ENCODE results near the gene BARD1.
"Not testable (repeated sequence)": the region's sequence is repeated elsewhere in the genome, so short reads cannot be mapped to it uniquely, and the experiment has no call there.

Gene BARD1

DNA sequence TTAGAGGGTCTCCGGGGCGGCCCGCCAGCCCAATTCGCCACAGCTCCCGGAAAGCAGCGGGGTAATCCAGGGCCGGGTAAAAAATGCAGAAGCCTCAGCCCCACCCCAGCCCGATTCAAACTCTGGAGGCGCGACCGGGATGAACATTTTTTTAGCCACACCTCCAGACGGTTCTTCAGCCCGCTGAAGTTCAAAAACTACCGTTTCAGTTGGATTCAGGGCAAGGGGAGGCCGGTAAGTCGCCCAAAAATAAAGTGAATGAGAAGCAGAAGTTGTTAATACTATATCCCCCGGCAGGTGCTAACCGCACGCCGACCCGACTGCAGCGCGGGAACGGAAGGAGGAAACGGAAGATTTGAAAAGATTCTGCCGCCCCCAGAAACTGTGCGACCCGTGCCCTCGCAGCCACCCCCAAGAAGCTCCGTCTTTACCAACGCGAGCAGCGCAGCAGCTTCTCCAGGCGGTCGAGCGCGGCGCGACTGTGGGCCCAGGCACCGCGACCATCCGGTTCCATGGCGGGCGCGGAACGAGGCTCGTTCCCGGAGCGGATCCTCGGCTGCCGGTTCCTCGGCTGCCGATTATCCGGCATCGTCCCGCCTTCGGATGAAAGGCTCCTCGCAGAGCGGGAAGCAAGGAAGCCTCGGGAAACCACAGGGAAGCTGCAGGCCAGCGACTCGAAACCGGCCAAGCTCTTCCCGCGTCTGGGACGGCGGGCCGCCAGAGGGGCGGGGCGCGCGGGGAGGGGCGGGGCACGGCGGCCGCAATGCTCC is at the start of gene BARD1:
Gene BARD1 (minus strand): TSS at position 703 of the 770 bp plus-strand sequence. CDS start 114 bp downstream, at position 589.
- DNase-seq: peak; percentile 50

DNA sequence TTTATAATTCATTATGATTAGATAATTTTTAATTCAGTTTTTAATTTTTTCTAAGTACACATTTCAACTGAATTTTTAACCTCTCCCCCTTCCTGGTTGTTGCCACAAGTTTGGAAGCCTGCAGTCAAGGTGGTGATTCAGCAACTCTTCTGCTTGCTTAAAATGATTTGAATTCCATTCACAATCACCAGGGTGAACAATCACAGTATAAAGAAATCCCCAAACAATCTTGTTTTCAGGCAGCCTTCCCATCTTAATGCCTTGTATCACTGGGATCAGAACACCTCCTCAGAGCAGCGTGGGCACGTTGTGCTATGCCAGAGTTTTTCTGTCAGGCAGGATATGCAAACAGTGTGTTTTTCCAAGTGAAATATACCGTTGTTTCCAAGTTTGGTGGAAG is 46.7 kb upstream of the BARD1 start:
- no peak for DNase-seq

DNA sequence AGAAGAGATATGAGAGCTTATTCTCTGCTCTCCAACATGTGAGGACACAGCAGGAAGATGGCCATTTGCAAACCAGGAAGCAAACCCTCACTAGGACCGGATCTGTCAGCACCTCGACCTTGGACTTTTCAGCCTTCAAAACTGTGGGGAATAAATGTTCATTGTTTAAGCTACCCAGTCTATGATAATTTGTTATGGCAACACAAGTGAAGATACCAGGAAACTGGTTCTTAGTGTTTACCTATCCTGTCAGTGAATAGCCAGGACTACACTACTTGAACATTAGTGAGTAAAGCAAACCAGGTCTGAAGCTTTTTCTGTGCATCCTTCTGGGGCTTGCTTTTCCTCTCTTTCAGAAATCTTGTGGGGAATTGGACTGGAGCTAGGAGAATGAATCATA is 44.4 kb upstream of the BARD1 start:
- no peak for DNase-seq

DNA sequence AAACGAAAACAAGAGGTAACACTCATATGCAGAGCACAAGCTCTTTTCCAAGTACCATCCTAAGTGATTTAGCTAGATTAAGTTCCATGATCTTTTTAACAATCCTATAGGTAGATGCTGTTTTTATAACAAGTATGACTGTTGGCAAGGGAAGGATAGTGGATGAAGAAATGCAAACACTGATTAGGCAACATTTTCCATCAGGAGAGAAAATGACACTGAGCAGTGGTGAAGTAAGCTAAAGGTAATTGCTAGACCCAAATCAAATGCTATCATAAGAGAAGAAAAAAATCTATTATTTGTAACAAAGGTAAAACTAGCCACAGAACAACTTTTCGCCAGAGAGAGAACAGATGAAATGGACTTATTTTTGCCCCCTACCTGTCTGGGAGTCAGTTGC is 34.3 kb upstream of the BARD1 start:
- no peak for DNase-seq

DNA sequence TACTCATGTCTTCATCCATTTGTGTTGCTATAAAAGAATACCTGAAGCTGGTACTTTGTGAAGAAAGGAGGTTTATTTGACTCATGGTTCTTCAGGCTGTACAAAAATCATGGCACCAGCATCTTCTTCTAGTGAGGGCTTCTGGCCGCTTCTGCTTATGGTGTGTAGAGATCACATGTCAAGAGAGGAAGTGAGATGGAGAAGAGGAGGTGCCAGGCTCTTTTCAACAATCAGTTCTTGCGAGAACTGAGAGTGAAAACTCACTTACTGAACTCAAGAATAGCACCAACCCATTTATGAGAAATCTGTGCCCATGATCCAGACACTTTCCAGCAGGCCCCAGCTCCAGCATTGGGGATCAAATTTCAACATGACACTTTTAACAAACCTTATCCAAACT is 30.0 kb upstream of the BARD1 start:
- no peak for DNase-seq

DNA sequence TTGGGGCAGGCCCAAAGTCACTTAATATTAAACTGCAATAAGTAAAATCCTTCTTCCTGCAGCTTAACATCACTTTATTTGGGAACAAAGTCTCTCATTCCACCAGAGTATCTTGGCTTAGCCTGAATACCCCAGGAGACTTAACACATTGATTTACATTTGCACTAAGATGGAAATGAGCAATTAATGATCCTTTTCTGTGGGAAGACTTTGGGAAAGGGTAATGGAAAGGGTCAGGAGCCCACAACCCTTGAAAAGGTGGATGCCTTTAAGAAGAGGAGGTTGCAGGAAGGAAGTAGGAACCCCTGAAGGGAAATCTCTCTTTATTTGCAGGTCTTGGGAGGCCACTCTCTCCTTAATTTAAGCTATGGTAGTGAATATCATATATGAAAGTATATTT is 28.0 kb upstream of the BARD1 start:
- no peak for DNase-seq

DNA sequence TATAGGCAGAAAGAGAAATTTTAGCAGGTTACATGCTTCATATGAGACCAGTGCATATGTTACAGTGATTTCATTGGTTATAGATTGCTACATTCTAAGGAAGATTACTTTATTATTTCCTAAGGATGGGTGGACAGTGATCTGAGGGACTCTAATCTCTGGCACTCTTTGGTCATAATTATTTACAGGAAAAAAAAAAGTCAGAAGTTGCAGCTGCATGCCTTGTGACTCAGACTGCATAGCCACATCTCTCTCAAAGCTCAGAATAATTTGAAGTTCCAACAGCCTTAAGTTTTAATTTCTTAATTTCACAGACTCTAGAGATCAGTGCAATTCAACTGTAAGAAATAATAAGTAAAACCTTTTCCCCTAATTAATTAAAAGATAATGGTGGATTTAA is 27.1 kb upstream of the BARD1 start:
- DNase-seq: no peak

DNA sequence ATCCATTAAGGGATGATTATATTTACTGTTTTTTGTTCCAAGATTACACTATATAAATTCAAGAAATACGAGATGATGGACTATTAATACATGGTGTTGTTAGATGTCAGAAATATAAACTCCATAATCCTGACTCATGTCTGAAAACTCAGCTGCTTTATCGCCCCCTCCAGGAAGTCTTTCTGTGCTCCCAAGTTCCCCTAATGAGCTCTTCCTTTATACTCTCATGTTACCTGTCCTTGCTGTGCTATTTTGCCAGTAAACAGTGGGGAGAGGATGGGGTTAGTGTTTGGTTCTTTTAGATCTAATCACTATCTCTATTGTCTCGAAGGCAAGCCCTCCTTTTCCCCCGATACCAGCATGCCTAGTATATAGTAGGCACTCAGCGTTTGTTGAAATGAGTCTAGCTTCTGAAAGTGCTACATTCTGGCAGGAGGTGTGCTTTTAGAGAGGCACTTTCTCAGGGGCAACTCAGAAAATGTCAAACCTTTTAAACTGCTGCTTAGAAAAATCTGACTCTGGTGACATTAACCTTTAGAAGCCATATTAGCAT is 21.4 kb upstream of the BARD1 start:
- peak; percentile 7 for DNase-seq

DNA sequence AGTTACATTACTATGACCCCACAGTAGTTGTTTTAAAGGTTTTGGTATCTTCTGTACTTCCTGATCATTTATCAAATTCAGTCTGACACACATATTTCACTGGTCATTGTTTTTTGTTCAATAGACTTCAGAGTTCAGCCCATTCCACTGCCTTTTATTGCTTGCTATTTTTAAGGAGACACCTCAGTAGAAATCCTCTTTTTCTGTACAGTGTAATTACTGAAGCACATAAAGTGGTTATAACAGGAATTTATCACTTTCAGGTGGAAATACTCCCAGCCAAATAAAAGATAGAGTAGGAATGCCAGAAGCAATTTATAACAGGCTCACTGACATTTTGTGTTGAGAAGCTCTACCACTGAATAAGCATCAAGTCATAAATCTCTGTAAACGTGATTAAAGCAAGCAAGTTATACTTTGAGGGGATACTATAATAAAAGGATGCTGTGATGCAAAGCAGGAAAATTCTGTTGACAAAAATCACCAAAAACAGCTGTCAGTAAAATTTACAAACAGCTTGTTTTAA is 6.6 kb upstream of the BARD1 start:
- no peak for DNase-seq

DNA sequence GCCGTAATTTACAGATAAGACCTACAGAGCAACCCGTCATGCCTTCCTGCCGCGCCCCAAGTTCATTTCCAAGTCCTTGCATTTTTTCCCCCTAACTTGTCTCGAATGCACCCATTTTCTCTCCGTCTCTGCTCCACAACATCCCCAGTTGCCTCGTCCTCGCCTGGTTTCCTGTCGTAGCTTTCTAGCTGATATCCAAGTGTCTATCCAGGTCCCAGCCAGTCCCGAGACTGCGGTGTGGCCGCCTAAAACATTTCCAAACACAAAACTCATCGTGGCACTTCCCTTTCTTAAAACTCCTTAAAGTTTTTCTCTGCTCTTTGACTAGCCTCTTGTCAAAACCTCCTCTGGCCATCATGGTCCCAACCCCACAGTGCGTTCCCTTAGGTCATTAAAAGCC is 1.2 kb upstream of the BARD1 start:
- no peak for DNase-seq

DNA sequence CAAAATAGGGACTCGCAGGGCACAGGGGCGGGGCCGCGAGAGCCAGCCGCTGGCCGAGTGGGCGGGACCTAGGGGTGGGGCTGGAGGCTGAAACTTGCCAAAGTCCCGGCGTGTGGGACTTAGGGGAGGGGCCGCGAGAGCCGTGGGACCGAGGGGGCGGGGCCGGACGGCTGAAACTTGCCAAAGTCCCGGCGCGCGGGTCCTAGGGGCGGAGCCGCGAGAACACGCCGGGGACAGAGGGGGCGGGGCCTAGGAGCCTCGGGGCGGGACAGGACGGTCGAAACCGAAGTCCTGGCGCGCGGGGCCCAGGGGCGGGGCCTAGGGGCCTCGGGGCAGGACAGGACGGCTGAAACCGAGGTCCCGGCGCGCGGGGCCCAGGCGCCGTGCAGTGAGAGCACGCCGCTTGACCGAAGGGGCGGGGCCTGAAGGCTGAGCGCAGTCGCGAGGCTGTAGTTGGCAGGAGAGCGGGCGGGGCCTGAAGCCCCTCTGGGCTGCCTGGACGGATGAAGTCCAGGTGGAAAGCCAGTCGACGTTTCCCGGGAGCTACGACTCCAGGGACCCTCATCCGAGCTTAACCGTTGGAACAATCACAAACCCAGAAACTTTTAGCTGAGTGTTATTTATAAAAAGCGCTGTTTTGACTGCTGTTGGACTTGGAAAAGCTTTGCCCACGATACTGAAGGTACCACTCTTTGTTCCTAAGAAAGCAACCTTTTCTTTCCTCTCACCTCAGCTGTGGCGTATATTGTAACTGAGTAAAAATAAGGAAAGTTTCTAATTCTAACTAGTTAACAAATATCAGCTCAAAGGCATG is 475 bp upstream of the BARD1 start:
- peak; percentile 93 for DNase-seq

DNA sequence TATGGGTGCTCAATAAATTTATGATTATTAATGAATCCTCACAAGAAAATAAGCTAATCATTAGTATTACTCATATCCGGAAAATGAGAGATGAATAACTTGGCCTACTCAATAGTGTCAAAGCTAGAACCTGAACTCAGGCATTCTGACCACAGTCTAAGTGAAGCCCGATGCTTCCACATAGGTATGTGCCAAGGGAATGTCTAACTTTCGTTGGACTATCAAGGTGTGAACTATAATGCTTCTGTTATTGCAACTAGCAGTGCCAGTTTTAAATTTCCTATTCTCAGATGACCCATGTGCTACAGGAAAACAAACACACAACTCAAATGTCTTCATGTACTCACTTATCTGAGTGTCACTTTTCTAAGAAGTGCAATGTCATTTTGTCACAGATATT is 1.8 kb downstream of the BARD1 start:
- DNase-seq: no peak

DNA sequence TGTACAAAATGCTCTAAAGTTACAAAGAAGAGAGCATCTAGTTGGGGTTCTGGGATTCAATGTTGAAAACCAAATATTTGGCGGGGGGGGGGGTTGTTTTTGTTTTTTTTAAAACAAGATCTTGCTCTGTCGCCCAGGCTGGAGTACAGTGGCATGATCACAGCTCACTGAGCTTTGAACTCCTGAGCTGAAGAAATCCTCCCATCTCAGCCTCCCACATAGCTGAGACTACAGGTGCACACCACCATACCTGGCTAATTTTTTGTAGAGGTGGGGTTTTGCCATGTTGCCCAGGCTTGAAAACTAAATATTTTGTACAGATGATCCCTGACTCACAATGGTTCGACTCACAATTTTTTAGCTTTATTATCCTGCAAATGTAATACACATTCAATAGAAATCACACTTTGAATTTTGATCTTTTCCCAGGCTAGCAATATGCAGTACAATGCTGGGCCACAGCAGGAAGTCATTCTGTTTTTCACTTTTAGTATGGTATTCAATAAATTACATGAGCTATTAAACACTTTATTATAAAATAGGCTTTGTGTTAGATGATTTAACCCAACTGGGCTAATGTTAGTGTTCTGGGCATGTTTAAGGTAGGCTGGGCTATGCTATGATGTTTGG is 7.6 kb downstream of the BARD1 start:
- no peak for DNase-seq

DNA sequence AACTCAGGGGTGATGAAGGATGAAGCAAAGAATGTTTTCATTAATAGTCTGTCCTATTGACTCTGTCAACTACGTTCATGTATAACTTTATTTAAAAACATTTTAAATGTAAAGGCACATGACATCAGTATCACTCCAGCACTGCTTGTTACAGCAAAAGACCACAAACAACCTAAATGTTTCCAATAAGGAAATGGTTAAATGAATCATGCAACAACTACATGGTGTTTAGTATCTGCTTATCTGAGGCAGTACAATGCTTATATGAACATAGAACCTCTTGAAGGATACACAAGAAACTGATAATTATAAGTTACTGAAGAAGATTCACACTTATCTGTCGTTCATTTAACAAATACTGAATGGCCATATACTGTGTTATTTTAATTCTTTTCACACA is 8.4 kb downstream of the BARD1 start:
- no peak for DNase-seq

DNA sequence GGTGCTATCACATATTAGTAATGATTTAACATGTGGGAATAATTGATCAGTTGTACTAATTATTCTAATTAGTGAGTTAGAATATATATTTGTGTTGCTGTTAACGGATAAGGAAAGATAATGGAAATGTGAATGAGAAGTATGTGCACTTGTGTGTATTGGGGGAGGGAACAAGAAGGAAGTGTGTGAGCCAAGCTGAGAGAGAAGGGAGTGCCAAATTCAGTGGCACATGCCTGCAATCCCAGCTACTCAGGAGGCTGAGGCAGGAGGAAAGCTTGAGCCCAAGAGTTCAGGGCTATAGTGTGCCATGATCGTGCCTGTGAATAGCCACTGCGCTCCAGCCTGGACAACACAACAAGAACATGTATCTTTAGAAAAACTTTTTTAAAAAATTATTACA is 9.3 kb downstream of the BARD1 start:
- DNase-seq: no peak

DNA sequence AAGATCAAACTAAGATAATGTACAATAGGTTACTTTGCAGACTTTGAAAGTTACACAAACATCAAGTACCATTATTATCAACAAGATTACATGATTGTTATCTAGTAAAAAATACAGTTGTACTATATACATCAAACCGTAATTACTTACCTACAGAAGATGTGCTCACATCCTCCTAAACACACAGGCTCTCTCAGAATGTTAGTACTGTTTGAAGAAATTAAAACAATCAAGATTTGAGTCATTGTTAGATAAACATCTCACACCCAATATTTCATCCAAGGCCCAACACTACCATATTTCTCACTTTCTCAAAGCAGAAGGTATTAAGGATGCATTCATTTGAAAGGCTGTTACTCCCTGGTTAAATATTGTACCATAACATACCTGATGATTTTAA is 12.6 kb downstream of the BARD1 start:
- no peak for DNase-seq

DNA sequence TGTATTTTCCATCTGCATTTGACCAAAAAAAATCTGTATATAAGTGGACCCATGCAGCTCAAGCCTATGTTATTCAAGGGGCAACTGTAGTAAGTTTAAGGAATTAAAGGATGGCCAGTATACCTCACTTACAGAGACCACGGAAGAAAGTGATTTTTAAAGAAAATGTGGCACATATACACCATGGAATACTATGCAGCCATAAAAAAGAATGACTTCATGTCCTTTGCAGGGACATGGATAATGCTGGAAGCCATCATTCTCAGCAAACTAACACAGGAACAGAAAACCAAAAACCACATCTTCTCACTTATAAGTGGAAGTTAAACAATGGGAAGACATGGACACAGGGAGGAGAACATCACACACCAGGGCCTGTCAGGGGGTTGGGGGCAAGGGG is 26.3 kb downstream of the BARD1 start:
- not testable (repeated sequence) for DNase-seq

DNA sequence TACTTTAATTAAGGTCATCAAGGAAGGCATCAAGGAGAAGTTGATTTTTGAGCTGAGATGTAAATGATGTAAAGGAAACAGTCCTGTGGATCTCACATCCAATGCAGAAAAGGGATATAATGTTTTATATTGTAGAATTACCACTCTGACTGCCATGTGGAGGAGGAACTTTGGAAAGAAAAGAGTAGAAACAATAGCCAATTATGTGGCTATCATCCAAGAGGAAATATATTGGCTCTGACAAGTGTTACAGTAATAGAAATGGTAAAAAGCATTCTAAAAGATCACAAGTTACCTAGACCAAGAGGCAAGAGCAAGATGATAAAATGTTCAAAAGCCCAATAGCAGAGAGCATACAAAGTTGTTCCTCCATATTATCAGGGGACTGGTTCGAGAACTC is 26.8 kb downstream of the BARD1 start:
- no peak for DNase-seq

DNA sequence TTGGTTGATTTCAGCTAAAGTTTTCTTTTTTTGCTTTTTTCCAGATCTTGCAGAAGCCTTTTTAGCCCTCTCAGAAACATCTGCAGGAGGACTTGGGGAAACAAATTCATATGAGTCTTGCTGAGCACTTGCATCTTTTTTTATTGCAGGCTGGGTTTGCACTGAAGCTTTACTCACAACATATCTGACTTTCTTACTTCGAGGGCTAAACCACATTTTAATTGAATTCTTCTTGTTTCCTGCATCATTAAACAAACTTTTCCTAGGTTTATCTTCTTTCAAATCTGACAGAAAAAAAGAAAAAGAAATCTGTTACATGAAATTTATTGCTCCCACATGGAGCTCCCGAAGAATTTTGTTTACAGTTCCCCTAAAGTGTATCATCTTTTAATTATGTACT is 28.3 kb downstream of the BARD1 start:
- no peak for DNase-seq

DNA sequence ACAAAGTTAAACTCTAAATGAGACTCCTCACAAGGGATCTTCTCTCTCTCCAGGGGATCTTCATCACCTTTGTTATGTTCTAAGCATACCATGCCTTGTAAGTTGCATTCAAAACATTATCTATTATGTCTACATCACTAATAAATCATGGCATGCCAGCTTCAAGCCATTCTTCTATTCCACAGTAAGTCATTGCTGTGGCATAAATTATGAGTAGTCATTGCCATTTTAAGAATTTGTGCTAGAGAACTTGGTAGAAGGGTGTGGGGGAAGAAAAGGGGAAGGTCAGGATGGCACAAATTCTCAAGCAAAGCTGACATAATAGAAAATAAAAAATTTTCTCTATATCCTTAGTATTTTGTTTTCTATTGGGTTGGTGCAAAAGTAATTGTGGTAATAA is 33.5 kb downstream of the BARD1 start:
- no peak for DNase-seq

DNA sequence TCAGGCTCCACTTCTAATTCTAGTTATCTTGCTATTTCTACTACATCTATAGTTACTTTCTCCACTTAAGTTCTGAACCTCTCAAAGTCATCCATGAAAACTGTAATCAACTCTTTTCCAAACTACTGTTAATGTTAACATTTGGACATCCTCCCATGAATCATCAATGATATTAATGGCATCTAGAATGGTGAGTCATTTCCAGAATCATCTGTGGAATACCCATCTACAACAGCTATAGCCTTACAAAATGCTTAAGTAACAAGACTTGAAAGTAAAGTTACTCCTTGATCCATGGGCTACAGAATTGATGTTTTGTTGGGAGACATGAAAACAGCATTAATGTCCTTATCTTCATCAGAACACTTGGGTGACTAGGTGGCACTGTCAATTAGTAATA is 35.4 kb downstream of the BARD1 start:
- no peak for DNase-seq

DNA sequence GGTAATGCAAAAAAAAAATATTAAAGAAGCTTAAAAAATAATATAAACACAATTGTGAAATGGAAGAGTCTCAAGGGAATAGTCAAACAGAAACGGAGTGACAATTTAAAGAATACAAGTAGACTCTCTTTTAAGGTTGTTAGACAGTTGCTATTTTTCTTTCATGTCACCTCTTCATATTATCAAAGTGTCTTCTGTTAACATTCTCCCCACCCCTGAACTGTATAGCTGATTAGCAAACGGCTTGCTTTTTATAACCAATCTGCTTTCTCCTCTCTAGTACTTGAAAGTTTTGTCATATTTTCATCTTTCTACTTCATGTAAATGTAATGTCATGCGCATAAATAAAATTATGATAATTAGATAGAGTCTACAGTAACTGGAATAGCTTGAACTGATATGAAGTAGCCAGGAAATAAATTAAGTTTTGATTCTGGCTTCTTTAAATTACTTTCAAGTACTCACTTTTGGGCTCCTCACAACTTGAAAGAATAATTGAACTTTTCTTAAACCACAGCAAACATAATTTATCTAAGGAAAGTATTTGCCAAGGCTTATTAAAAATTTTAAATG is 37.0 kb downstream of the BARD1 start:
- DNase-seq: no peak

DNA sequence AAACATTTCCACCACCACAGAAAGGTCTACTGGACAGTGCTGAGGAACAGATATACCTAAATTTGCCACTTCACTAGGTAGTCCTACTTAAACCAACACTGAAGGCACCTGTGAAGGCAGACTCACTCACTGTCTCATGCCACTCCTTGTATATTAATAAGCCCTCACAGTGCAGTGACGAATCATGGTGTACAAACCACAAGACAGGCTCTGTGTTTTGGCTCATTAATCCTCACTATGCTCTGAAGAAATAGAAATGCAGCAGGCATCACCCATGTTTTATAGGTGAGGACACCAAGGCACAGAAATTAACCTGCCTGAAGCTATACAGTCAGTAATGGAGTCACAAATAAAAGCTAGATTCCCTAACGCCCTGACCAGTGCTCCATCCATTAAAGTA is 44.3 kb downstream of the BARD1 start:
- DNase-seq: no peak
